ENCODE data around the gene ZFAND3.

DNA sequence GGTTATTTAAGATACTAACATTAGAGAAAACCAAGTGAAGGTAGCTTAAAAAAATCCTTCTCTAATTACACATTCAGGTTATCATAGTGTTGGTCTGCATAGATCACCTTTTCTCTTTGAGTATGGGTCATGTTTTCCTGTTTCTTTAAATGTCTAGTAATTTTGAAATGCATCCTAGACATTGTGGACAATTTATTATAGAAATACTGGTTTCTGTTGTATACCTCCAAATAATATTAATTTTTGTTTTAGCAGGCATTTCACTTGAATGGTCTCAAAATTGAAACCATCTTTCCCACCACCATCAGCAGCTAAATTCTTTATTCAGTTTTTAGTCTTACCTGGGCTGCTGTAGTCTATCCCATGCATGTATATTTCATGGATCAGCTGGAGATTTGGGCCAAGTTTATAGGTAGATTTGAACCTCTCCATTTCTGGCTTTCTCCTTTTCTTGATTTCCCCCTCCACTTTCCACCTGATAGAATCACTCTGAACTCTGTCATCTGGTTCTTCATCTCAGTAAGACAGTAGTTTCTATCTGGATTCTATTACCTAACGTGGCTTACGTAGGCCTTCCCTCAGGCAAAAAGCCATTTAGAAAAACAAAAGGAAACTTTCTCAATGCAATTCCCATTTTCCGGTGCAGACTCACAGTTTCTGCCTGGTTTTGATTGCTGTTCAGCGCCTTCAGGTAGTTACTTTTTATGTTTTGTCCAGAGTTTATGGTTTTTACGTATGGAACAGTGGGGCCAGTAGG, 52.3 kb downstream of the ZFAND3 start:
- TF ChIP-seq CTCF (optimal IDR thresholded peaks at IDR 0.05 in 1 of 3, IDR thresholded peaks at IDR 0.05 in 1 of 3, conservative IDR thresholded peaks at IDR 0.05 in 1 of 3; ENCODE audit: extremely low read depth in 1 of 3, insufficient read depth in 2 of 3, low read length in 3 of 3): no peak
- TF ChIP-seq EZH2 (IDR thresholded peaks at IDR 0.05; ENCODE audit: low read length): no peak

Data from keratinocyte (primary cell).